Keratinocyte (primary cell): ENCODE data around the gene LEFTY1. TPM values are rescaled to one million over a fixed set of nuclear protein-coding genes. Genes with fewer than 3 reads are reported as not detected.

ENCODE experiments used
- DNase-seq: peaks from one replicate; pipeline ENCODE4 v3.0.0-alpha.2; 2011; ENCODE audit warnings: low read depth, missing footprints, low spot score
- FAIRE-seq: peaks from 2 replicates; lab custom pipeline; 2011; peaks lifted over from hg19 to GRCh38; lab: Jason Lieb, UNC
- H2AFZ ChIP-seq: 2 replicates; pipeline ENCODE4 v1.6.0; 2012; ENCODE audit warnings: low read length, control low read depth, inconsistent platforms; ENCODE audit not compliant: control insufficient read depth
- H3K27ac ChIP-seq: 2 replicates; pipeline ENCODE4 v1.5.1; 2011; ENCODE audit warnings: low read length; ENCODE audit not compliant: control insufficient read depth, insufficient read depth
- H3K27me3 ChIP-seq: 3 replicates; pipeline ENCODE4 v1.6.0; 2011; ENCODE audit warnings: low read length; ENCODE audit not compliant: control insufficient read depth, insufficient read depth; ENCODE audit errors: extremely low read depth
- H3K36me3 ChIP-seq, 2 experiments: 2 replicates in 1 of 2; 3 replicates in 1 of 2; pipeline ENCODE4 v1.5.1; 2011; ENCODE audit warnings: low read length in 2 of 2, mild to moderate bottlenecking in 1 of 2; ENCODE audit not compliant: control insufficient read depth in 2 of 2, insufficient read depth in 2 of 2; ENCODE audit errors: extremely low read depth in 1 of 2
- H3K4me1 ChIP-seq: 3 replicates; pipeline ENCODE4 v1.5.1; 2011; ENCODE audit warnings: low read length; ENCODE audit not compliant: control insufficient read depth, insufficient read depth; ENCODE audit errors: extremely low read depth
- H3K4me2 ChIP-seq: 3 replicates; pipeline ENCODE4 v1.6.0; 2011; ENCODE audit warnings: low read depth, low read length; ENCODE audit not compliant: control insufficient read depth, insufficient read depth; ENCODE audit errors: extremely low read depth
- H3K4me3 ChIP-seq, 3 experiments: fragments of 200-600 bp in 1 of 3; sonication (generic) in 1 of 3; 2 replicates in 2 of 3; 3 replicates in 1 of 3; pipeline ENCODE4 v1.5.1; 2011 to 2016; ENCODE audit warnings: low read length in 3 of 3, mild to moderate bottlenecking in 3 of 3, control low read depth in 2 of 3, inconsistent platforms in 1 of 3, low read depth in 1 of 3, mixed read lengths in 1 of 3, mixed run types in 1 of 3, moderate library complexity in 1 of 3; ENCODE audit not compliant: control insufficient read depth in 2 of 3, insufficient read depth in 2 of 3; ENCODE audit errors: extremely low read depth in 1 of 3
- H3K79me2 ChIP-seq: 2 replicates; pipeline ENCODE4 v1.6.0; 2012; ENCODE audit warnings: low read length; ENCODE audit not compliant: control insufficient read depth, insufficient read depth
- H3K9ac ChIP-seq: 3 replicates; pipeline ENCODE4 v1.6.0; 2011; ENCODE audit warnings: low read length; ENCODE audit not compliant: control insufficient read depth, insufficient read depth; ENCODE audit errors: extremely low read depth
- H3K9me1 ChIP-seq: 3 replicates; pipeline ENCODE4 v1.6.0; 2011; ENCODE audit warnings: low read length; ENCODE audit not compliant: control insufficient read depth, insufficient read depth; ENCODE audit errors: extremely low read depth
- H3K9me3 ChIP-seq: 2 replicates; pipeline ENCODE4 v1.5.1; 2012; ENCODE audit warnings: low read depth, low read length; ENCODE audit not compliant: control insufficient read depth
- H4K20me1 ChIP-seq: 3 replicates; pipeline ENCODE4 v1.6.0; 2011; ENCODE audit warnings: low read length; ENCODE audit not compliant: control insufficient read depth, insufficient read depth; ENCODE audit errors: extremely low read depth
- EZH2 ChIP-seq: IDR thresholded peaks from one replicate; pipeline ENCODE4 v1.6.1; 2012; ENCODE audit warnings: inconsistent platforms, mild to moderate bottlenecking, low read length, moderate library complexity
- dilution Hi-C: fragments of 300-500 bp; cut with MboI; formaldehyde crosslinking; loops from one replicate; pipeline ENCODE4 v1.7.0; 2020; ENCODE audit warnings: low sequenced_read_pairs; ENCODE audit not compliant: extremely low pct_ligation_motif_present
- polyA plus RNA-seq, 5 experiments: library from polyadenylated mRNA; depleted of rRNA in 3 of 5; stranded (reverse) in 3 of 5; stranded (forward) in 1 of 5; unstranded in 1 of 5; fragments of >200 nt; gene quantifications; 1 replicate in 1 of 5; 2 replicates in 3 of 5; 3 replicates in 1 of 5; pipeline versions ENCODE4 v1.2.1 to v1.2.3, GENCODE V29; 2011 to 2012; ENCODE audit warnings: missing spikeins in 2 of 5, low read depth in 1 of 5, low replicate concordance in 1 of 5
- TF ChIP-seq, protein P1 (sequence below), 3 experiments: IDR thresholded peaks in 1 of 3; conservative IDR thresholded peaks in 1 of 3; optimal IDR thresholded peaks in 1 of 3; 2 replicates in 2 of 3; 3 replicates in 1 of 3; pipeline versions ENCODE3 to v1.5.1; 2011; ENCODE audit warnings: low read length in 3 of 3, mild to moderate bottlenecking in 3 of 3, moderate library complexity in 2 of 3, control low read depth in 1 of 3, inconsistent platforms in 1 of 3; ENCODE audit not compliant: insufficient read depth in 2 of 3; ENCODE audit errors: extremely low read depth in 1 of 3

The LEFTY1 gene
- polyA plus RNA-seq, 1 donor (not counting 4 experiments of a cell fraction or from before 2014, with no cell fraction given), result not detected

GRCh38 chr1:225891229-225891972, 2.5 kb upstream of the LEFTY1 start:
- peaks cover 2% of the 10 kb centered on the region for H3K4me1 ChIP-seq
- H3K27ac ChIP-seq, result no peak overlapping the region
- H3K27me3 ChIP-seq, result no peaks in the 10 kb centered on the region
- TF ChIP-seq, protein P1, sequence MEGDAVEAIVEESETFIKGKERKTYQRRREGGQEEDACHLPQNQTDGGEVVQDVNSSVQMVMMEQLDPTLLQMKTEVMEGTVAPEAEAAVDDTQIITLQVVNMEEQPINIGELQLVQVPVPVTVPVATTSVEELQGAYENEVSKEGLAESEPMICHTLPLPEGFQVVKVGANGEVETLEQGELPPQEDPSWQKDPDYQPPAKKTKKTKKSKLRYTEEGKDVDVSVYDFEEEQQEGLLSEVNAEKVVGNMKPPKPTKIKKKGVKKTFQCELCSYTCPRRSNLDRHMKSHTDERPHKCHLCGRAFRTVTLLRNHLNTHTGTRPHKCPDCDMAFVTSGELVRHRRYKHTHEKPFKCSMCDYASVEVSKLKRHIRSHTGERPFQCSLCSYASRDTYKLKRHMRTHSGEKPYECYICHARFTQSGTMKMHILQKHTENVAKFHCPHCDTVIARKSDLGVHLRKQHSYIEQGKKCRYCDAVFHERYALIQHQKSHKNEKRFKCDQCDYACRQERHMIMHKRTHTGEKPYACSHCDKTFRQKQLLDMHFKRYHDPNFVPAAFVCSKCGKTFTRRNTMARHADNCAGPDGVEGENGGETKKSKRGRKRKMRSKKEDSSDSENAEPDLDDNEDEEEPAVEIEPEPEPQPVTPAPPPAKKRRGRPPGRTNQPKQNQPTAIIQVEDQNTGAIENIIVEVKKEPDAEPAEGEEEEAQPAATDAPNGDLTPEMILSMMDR (optimal IDR thresholded peaks at IDR 0.05 in 1 of 3, IDR thresholded peaks at IDR 0.05 in 1 of 3, conservative IDR thresholded peaks at IDR 0.05 in 1 of 3; ENCODE audit: extremely low read depth in 1 of 3, insufficient read depth in 2 of 3, low read length in 3 of 3), result no peak
- no peak for TF ChIP-seq EZH2
- H2AFZ ChIP-seq, result no peak overlapping the region
- H3K79me2 ChIP-seq, result no peaks in the 10 kb centered on the region
- dilution Hi-C loops, result no loop called here
- no peak overlapping the region for H3K9ac ChIP-seq
- no peaks in the 10 kb centered on the region for H3K9me3 ChIP-seq
- H3K4me3 ChIP-seq, result no peak overlapping the region
- DNase-seq, result no peak
- H3K36me3 ChIP-seq, result no peaks in the 10 kb centered on the region
- H3K4me2 ChIP-seq, result no peak overlapping the region
- no peak for FAIRE-seq
- no peaks in the 10 kb centered on the region for H4K20me1 ChIP-seq
- no peaks in the 10 kb centered on the region for H3K9me1 ChIP-seq

DNA sequence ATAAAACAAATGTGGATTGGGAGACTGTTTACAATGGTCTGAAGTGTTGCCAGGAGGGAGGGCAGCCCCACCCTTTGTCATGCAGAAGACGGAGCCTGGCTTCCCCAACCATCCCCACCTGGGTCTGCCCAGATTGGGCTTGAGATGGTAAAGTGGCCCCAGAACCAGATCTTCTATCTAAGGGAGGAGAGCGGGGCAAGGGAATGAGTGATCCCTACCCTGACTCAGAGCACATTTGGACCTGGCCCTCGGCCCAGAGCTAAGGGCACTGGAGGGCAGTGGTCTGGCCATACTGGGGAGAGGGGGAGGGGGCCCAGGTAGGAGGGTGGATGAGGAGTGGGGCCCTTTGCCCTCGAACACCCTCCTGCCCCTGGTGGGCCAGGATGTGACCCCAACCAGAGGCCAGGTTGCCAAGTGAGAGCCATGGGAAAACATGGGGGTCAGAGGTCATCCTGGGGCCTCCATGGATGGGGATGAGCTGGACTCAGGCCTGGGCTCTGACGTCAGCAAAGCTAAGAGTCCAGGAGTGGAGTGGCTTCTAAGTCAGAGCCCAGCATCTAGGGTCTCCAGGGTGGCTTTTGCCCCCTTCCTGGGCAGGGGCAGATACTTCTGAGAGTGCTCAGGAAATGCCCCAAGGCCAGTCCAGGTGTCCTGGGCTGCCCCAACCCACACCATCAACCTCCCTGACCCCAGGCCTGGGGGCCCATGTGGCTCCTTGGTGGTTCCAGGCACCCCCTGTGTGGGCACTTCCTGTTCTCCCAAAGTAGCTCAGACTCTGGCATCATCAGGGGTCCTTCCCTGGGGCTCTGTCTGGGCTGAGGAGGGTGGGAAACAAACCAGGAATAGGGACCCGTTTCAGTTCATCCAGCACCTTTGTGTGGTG, 1.6 kb upstream of the LEFTY1 start:
- Histone ChIP-seq H3K27me3 (no peaks in the 10 kb centered on the region), H3K9me1 (no peaks in the 10 kb centered on the region), H3K9me3 (no peaks in the 10 kb centered on the region), H3K27ac (no peak overlapping the region), H3K36me3 (no peaks in the 10 kb centered on the region), H3K4me1 (peaks cover 2% of the 10 kb centered on the region), H4K20me1 (no peaks in the 10 kb centered on the region), H3K4me3 (no peak overlapping the region), H2AFZ (no peak overlapping the region), H3K9ac (no peak overlapping the region), H3K79me2 (no peaks in the 10 kb centered on the region), H3K4me2 (no peak overlapping the region)
- DNase-seq, result no peak
- TF ChIP-seq, protein P1 (optimal IDR thresholded peaks at IDR 0.05 in 1 of 3, IDR thresholded peaks at IDR 0.05 in 1 of 3, conservative IDR thresholded peaks at IDR 0.05 in 1 of 3; ENCODE audit: extremely low read depth in 1 of 3, insufficient read depth in 2 of 3, low read length in 3 of 3), result no peak
- no peak for TF ChIP-seq EZH2
- no peak for FAIRE-seq
- dilution Hi-C loops, result no loop called here
